Nephron (organoid): Measurements from ENCODE around the gene TNS3.

Experiments
- H3K27ac Mint-ChIP-seq, 3 experiments: 2 replicates each; pipeline ENCODE4 v1.8.0; 2020; ENCODE audit warnings: mixed read lengths in 3 of 3, mild to moderate bottlenecking in 2 of 3, moderate library complexity in 1 of 3
- H3K27me3 Mint-ChIP-seq: 2 replicates; pipeline ENCODE4 v1.8.0; 2021; ENCODE audit warnings: low read depth, mild to moderate bottlenecking, moderate library complexity, mixed read lengths
- H3K36me3 Mint-ChIP-seq: 2 replicates; pipeline ENCODE4 v1.8.0; 2020; ENCODE audit warnings: low read depth, mixed read lengths
- H3K4me1 Mint-ChIP-seq: 2 replicates; pipeline ENCODE4 v1.8.0; 2020; ENCODE audit warnings: mixed read lengths
- H3K4me3 Mint-ChIP-seq, 3 experiments: 2 replicates each; pipeline ENCODE4 v1.8.0; 2020; ENCODE audit warnings: mild to moderate bottlenecking in 3 of 3, mixed read lengths in 3 of 3, moderate library complexity in 2 of 3
- H3K9me3 Mint-ChIP-seq: 2 replicates; pipeline ENCODE4 v1.8.0; 2020; ENCODE audit warnings: mixed read lengths
- TF ChIP-seq, protein P1 (sequence below), 3 experiments: fragments of 200-600 bp; sonication (generic); IDR thresholded peaks; one replicate each; pipeline ENCODE4 v1.5.0; 2021; ENCODE audit warnings: antibody characterized with exemption in 3 of 3; ENCODE audit not compliant: unreplicated experiment in 3 of 3

The TNS3 gene

DNA sequence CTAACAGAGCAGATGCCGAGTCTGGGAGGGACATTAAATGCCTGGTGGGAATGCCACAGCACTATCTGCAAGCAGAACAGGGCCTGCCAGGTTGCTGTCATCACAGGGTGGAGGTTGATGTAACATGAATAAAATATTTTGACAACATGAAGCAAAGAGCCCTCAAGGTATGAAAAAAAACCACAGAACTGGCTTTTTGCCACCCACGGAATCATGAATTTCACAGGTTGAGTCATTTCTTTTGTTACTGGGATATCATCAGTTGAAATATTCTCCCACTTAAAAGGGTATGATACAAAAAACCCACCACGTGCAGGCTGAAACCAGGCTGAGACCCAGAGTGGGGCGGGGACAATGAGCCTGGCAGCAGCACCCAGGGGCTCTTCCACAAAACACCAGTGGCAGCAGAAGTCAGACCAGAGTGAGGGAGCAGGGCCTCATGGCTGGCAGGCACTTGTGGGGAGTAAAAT is 220.1 kb downstream of the TNS3 start:
- Mint-ChIP-seq H3K27me3 (no peaks in the 10 kb centered on the region), H3K9me3 (no peaks in the 10 kb centered on the region), H3K27ac (no peak overlapping the region), H3K36me3 (peaks cover 11% of the 10 kb centered on the region), H3K4me3 (no peak overlapping the region), H3K4me1 (no peaks in the 10 kb centered on the region)
- TF ChIP-seq, protein P1, sequence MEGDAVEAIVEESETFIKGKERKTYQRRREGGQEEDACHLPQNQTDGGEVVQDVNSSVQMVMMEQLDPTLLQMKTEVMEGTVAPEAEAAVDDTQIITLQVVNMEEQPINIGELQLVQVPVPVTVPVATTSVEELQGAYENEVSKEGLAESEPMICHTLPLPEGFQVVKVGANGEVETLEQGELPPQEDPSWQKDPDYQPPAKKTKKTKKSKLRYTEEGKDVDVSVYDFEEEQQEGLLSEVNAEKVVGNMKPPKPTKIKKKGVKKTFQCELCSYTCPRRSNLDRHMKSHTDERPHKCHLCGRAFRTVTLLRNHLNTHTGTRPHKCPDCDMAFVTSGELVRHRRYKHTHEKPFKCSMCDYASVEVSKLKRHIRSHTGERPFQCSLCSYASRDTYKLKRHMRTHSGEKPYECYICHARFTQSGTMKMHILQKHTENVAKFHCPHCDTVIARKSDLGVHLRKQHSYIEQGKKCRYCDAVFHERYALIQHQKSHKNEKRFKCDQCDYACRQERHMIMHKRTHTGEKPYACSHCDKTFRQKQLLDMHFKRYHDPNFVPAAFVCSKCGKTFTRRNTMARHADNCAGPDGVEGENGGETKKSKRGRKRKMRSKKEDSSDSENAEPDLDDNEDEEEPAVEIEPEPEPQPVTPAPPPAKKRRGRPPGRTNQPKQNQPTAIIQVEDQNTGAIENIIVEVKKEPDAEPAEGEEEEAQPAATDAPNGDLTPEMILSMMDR (IDR thresholded peaks at IDR 0.05; ENCODE audit: unreplicated experiment in 3 of 3): no peak

DNA sequence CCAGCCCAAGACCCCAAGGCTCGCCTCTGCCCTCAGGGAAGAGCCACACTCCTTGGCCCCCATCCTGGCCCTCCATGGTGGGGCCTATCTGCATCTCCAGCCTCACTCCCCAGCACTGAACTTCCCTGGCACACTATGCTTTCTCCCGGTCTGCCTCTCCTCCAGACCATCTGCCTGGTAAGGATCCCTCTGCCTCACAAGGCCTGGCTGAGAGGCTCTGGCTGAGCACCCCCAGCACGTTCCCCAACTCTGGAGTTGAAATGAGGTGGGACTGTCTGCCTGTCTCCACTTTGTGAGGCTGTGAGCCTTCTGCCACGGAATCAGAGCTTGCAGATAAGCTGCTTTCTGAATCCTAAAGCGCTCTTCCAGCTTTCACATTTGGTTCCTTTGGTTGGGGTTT is 220.7 kb downstream of the TNS3 start:
- H3K4me1 Mint-ChIP-seq: no peaks in the 10 kb centered on the region
- no peaks in the 10 kb centered on the region for H3K9me3 Mint-ChIP-seq
- no peaks in the 10 kb centered on the region for H3K27me3 Mint-ChIP-seq
- H3K4me3 Mint-ChIP-seq: no peak overlapping the region
- TF ChIP-seq, protein P1 (IDR thresholded peaks at IDR 0.05; ENCODE audit: unreplicated experiment in 3 of 3): no peak
- peaks cover 9% of the 10 kb centered on the region for H3K36me3 Mint-ChIP-seq
- H3K27ac Mint-ChIP-seq: no peak overlapping the region

DNA sequence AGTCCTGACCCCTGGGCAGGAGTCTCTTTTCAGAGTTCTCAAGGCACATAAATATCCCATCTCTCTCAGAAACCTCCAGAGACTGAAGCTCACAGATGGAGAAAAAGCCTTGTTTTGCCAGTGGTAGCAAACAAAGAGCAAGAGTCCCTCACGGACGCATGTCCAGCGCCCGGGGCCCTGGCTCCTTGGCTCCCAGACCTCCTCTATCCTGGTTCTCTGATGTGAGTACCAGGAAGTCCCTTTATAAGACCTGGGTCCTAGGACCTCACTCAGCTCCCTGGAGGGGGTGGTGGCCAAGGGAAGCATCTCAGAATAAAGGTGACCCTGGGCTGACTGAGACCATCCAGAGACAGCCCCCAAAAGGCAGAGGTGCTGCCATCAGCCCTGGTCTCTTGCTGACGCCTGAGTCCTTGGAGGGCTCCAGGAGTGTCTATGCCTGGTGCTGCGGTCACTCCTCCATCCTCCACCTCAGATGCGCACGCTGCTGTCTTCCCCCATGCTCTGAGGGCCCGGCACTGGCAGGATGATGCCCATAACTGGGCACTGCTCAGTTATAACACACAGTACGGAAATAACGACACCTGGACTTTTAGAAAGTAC is 221.5 kb downstream of the TNS3 start:
- H3K36me3 Mint-ChIP-seq: peaks cover 6% of the 10 kb centered on the region

DNA sequence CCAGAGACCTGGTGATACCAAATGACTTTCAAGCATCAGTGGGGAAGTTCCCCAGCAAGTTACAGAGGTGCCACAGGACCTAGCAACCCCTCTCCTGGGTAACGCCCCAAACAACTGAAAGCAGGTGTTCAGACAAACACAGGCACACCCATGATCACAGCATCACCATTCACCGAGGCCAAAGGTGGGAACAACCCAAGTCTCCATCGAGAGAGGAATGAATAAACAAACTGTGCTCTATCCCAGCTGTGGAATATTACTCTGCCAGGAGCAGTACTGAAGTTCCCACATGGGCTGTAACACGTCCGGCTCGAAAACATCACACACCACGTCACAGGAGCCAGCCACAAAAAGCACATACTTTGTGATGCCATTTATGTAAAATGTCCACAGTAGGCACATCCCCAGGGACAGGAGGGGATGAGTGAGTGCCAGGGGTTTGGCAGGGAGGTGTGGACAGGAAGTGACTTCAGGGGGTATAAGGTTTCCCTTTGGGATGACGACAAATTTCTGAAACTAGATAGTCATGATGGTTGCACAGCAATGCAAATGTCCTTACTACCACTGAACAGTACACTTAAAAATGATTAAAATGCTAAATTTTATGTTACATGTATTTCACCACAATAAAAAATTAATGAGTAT is 222.8 kb downstream of the TNS3 start:
- no peak overlapping the region for H3K4me3 Mint-ChIP-seq
- H3K4me1 Mint-ChIP-seq: peaks cover under 1% of the 10 kb centered on the region
- no peaks in the 10 kb centered on the region for H3K27me3 Mint-ChIP-seq
- no peak overlapping the region for H3K27ac Mint-ChIP-seq
- H3K9me3 Mint-ChIP-seq: no peaks in the 10 kb centered on the region
- H3K36me3 Mint-ChIP-seq: peaks cover 6% of the 10 kb centered on the region
- TF ChIP-seq, protein P1 (IDR thresholded peaks at IDR 0.05; ENCODE audit: unreplicated experiment in 3 of 3): no peak

More for the DNA sequence above, 221.5 kb downstream of the TNS3 start:
- H3K4me3 Mint-ChIP-seq: no peak overlapping the region
- H3K27me3 Mint-ChIP-seq: no peaks in the 10 kb centered on the region
- H3K9me3 Mint-ChIP-seq: no peaks in the 10 kb centered on the region
- TF ChIP-seq, protein P1 (IDR thresholded peaks at IDR 0.05; ENCODE audit: unreplicated experiment in 3 of 3): no peak
- H3K27ac Mint-ChIP-seq: no peak overlapping the region
- H3K4me1 Mint-ChIP-seq: no peaks in the 10 kb centered on the region

DNA sequence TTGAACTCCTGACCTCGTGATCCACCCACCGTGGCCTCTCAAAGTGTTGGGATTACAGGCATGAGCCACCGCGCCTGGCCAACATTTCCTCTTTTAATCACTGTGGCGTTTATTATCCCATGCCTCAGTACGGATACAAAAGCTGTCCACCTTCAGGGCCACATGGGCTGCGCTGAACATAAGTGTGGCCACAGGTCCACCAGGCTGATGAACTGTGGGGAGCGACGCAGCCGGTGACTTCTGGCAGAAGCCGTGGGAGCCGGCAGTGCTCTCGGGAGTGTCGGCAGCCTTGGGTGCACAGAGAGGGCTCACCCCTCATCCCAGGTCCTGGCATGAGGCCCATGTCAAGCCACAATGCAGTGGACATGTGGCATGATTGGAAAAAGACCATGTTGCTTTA is 223.6 kb downstream of the TNS3 start:
- no peak overlapping the region for H3K27ac Mint-ChIP-seq
- H3K4me1 Mint-ChIP-seq: peaks cover 5% of the 10 kb centered on the region
- H3K27me3 Mint-ChIP-seq: no peaks in the 10 kb centered on the region
- H3K9me3 Mint-ChIP-seq: no peaks in the 10 kb centered on the region
- no peak overlapping the region for H3K4me3 Mint-ChIP-seq
- H3K36me3 Mint-ChIP-seq: peaks cover 6% of the 10 kb centered on the region
- TF ChIP-seq, protein P1 (IDR thresholded peaks at IDR 0.05; ENCODE audit: unreplicated experiment in 3 of 3): no peak

DNA sequence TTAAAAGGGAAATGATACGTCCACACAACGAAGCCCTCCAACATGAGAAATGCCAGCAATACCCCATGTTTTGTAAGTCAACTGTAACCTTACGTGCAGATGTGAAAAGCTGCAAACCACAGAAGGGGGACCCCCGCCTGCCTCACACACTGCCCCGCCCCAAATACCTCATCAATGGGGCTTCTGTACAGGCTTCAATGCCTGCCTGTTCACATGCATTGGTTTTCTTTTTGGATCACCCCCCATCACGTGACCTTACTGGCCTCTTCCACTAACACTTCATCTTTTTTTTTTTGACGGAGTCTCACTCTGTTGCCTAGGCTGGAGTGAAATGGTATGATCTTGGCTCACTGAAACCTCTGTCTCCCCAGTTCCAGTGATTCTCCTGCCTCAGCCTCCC is 224.0 kb downstream of the TNS3 start:
- Mint-ChIP-seq H3K4me1 (peaks cover 5% of the 10 kb centered on the region), H3K4me3 (no peak overlapping the region), H3K36me3 (peaks cover 6% of the 10 kb centered on the region), H3K27ac (no peak overlapping the region), H3K9me3 (no peaks in the 10 kb centered on the region), H3K27me3 (no peaks in the 10 kb centered on the region)
- TF ChIP-seq, protein P1 (IDR thresholded peaks at IDR 0.05; ENCODE audit: unreplicated experiment in 3 of 3): no peak
